GM19468 (cell line): Measurements from ENCODE around the gene RAB11A.

Source experiments
- ATAC-seq: cut with Tn5 transposase; IDR thresholded peaks from one replicate; pipeline ENCODE4 v1.9.1; 2021; ENCODE audit warnings: mild to moderate bottlenecking, moderate library complexity, moderate number of reproducible peaks; ENCODE audit not compliant: unreplicated experiment; ENCODE audit errors: extremely low read depth

RAB11A gene

DNA sequence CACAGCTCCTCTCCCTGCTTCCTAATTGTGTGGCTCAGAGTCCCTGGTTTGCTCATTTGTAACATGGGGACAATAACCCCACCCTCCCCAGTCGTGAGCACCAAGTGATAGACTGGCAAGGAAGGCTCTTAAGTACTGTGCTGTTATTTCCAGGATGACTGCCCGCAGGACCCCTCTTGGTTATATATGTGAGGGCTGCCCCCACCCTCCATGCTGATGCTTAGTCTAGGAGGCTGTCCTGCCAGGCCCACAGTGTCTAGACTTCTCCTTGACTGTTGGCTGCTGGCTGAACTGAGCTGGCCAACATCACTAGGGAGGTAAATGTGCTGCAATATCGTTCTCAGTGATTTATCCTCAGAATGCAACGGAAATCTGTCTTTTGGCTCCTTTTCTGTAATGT, 45.1 kb downstream of the RAB11A start:
- no peak for ATAC-seq

DNA sequence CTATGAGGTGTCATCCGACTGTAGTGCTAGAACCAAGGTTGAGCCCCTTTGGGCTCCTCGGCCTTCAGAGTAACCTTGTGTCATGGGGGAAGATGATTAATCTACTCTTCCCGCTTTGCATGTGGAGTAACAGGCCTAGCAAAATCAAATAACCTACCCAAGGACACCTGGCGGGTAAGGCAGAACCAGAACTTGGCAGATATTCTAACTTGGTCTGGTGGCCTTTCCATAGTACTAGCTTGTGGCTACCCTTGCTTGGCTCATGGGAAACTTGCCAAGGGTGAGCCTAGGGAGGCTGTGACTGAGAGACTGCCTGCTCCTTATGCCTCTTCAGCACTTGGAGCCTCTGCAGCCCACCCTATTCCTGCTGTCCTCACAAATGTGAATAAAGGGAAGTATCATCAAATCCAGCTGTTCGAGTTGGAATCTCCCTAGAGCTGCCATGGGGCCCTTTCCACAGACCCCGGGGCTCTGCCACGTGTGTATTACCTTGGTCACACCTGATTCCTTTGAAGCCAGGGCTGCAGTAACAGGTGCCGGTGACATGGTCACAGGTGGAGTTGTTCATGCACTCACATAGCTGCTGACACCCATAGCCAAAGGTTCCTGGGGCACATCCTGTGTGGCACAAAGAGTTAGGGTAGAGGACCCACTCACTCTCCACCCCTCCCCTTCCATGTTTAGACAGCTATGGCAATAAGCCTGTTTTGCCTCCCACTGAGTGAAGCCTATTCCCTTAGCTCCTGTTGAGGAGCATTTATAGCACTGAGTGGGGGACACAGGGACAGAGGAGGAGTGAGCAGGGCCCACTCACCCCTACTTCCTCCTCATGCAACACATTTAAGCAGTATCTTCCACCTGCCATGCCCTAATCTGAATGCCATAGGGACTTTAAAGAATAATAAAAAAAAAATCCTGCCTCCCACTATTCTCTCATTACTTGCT, 46.0 kb downstream of the RAB11A start:
- ATAC-seq: no peak

- ATAC-seq: no peak
Observed at GRCh38 chr15:65916041-65916663, 46.9 kb downstream of the RAB11A start.

GRCh38 chr15:65916664-65917406, 47.5 kb downstream of the RAB11A start:
- peak; percentile 28 for ATAC-seq

DNA sequence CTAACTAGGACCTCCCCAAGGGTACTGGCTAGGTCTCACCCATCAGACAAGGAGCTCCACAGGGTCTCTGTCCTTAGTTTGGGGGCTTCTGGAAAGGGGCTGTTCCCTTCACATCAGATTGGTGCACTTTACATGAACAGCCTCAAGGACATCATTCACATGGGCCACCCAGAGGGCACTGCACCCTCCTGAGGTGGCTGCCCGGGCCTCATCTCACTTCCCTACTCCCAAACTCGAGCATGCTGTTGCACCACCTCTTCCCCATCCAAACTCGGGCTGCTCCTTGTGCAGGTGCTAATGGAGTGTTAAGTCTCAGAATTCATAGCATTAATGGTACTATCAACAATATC, 48.1 kb downstream of the RAB11A start:
- ATAC-seq: no peak

DNA sequence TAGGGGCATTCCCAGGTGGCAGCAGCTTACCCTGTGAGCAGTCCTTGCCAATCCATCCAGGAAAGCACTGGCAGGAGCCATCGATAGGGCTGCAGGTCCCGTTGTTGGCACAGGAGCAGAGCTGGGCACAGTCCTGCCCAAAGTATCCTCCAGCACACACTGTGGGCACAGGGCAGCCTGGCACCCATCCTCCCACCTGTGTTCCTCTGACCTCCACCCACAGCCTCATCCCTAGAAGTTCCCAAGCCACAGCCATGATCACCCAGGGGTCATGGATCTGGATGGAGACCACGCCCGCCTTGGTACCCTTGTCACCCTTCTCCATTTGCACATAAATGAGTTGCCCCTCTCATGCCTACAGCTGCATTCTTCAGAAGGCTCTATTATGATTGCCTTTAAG, 48.6 kb downstream of the RAB11A start:
- no peak for ATAC-seq

DNA sequence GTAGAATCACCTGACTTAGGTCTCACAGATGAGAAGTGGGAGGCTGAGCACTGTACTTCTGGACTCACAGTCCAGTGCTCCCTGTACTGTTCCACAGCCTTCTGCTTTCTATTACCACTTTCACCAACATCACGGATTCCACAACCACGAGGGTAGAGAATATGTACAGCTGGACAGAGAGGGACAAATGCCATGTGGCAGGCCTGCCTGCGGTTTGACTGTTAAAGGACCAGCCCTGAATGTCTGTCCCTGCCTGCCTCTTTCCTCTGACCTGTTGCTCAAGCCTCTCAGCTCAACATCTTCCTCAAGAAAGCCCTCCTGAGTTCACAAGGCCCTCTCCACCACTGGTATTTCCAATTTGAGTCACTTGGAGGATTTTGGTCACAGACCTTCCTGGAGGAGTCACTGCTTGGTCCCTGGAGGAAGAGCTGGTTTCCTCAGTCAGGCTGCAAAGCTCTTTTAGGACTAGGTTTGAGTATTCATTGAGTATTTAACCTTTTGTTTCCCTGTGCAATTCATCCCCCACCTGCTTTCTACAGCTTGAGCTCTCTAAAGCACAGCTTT, 49.1 kb downstream of the RAB11A start:
- ATAC-seq: no peak

- no peak for ATAC-seq
Observed at GRCh38 chr15:65918945-65919344, 49.7 kb downstream of the RAB11A start.

DNA sequence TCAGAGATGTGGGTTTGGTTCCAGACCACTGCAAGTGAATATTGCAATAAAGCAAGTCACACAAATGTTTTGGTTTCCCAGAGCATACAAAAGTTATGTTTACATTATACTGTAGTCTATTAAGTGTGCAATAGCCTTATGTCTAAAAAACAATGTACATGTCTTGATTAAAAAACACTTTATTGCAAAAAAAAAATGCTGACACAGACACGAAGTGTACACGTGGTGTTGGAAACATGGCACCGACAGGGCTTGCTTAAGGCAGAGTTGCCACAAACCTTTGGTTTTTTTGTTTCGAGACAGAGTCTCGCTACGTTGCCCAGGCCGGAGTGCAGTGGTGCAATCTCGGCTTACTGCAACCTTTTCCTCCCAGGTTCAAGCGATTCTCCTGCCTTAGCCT, 50.1 kb downstream of the RAB11A start:
- no peak for ATAC-seq

DNA sequence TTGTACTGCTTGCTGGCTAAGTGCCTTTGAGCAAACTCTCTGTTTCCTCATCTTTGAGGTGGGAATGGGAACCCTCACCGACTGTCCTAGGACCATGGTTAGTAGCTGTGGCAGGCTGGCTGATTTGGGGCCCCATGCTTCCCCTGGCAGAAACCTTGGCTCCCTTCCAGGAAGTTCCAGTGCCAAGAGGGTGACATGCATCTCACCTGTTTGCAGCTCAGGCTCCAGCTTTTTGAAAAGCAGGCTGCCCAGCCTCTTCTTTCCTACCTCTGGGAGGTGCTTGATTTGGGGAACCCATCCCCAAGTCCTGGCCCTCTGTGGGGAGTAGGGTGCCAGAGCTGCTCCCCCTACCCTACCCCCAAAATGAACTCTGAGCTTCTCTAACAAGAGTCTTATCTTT, 50.8 kb downstream of the RAB11A start:
- ATAC-seq: no peak

DNA sequence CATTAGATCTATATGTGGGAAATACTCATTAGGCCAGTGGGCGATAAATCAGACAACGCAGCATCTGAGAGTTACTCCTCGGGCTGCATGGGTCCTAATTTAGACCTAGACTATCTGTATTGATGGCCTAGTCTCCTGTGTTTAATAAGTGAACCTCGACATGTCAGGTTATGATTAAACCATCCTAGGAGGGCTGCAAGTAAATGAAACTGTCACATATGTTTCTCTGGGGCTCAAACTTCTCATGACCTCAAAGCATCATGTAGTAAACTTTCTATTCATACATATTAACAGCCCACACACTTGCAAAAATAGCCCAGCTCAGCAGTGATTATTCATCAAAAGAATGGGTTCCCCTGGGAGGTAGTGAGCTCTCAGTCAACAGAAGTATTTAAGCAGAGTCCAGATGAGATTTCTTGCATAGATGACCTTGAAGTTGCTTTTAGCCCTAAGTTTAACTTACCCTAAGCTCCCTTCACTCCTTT, 51.6 kb downstream of the RAB11A start:
- peak; percentile 35 for ATAC-seq

GRCh38 chr15:65921780-65922179, 52.5 kb downstream of the RAB11A start:
- ATAC-seq: no peak

GRCh38 chr15:65922621-65923020, 53.3 kb downstream of the RAB11A start:
- ATAC-seq: no peak

GRCh38 chr15:65923264-65923663, 54.0 kb downstream of the RAB11A start:
- ATAC-seq: no peak

DNA sequence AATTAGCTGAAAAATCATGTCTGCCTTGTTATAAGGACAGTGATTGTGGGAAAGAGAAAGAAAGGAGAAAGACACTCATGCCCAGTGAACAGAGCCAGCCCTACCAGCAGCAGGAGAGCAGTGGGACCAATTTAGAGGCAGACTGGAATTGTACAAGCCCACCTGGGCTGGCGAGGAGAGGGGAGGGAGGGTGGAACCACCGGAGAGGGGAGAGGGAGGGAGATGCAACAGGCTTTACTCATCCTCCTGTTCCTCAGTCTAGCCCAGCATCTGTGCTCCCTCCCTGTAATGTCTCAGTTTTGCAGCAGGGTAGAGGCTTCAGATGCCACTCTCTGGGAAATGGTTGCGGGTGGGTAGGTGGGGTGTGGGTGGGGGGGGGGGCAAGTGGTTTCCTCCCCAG, 54.7 kb downstream of the RAB11A start:
- ATAC-seq: no peak

GRCh38 chr15:65925338-65925737, 56.0 kb downstream of the RAB11A start:
- ATAC-seq: no peak

GRCh38 chr15:65926459-65926858, 57.2 kb downstream of the RAB11A start:
- no peak for ATAC-seq

DNA sequence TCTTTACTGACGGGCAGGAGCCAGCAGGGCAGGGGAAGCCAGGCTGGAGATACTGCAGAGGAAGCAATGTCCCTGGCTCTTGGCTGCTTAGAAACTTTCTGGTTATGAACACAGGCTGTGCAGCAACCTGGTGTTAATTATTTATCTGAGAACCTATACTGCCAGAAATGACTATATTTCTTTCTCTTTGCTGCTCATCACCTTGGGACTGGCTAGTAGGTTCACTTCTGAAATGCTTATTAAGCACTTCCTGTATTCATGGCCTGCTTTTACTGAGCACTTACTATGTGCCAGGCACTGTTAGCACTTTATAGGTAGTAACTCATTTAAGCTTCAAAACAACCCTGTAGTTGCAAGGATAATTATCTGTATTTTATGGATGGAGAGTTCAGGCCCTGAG, 57.6 kb downstream of the RAB11A start:
- no peak for ATAC-seq

- no peak for ATAC-seq
Observed at GRCh38 chr15:65927545-65927944, 58.3 kb downstream of the RAB11A start.

DNA sequence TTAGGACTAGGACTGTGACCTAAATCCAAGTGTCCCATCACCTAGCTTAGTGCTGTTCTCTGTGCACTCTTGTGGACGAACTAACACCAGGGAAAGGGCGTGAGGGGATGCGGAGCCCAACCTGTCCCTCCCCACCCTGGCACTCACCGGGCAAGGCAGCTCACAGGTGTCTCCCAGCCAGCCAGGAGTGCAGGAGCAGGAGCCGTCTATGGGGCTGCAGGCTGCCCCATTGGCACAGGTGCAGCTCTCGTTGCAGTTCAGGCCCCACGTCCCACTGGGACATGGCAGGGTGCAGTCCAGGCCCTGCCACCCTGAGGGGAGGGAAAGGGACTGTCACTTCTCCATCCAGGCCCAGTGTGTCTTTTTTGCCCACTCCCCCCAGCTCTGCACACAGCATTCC, 60.3 kb downstream of the RAB11A start:
- ATAC-seq: no peak

GRCh38 chr15:65930134-65930533, 60.8 kb downstream of the RAB11A start:
- ATAC-seq: no peak
